Type B pancreatic cell (in vitro differentiated cells): Measurements from ENCODE around the gene PRMT3. TPM values are rescaled to one million over a fixed set of nuclear protein-coding genes. Genes with fewer than 3 reads are reported as not detected.

Source experiments
- DNase-seq: peaks from one replicate; pipeline ENCODE4 v3.0.0; 2021; ENCODE audit warnings: mixed read lengths; ENCODE audit not compliant: unreplicated experiment; ENCODE audit errors: extremely low spot score
- H3K27ac Mint-ChIP-seq: 2 replicates; pipeline ENCODE4 v1.8.0; 2021; ENCODE audit warnings: mild to moderate bottlenecking, mixed read lengths
- H3K27me3 Mint-ChIP-seq: 2 replicates; pipeline ENCODE4 v1.8.0; 2021; ENCODE audit warnings: mixed read lengths
- H3K36me3 Mint-ChIP-seq: 2 replicates; pipeline ENCODE4 v1.8.0; 2021; ENCODE audit warnings: mixed read lengths
- H3K4me1 Mint-ChIP-seq: one replicate; pipeline ENCODE4 v1.8.0; 2021; ENCODE audit warnings: mixed read lengths; ENCODE audit not compliant: unreplicated experiment
- H3K4me3 Mint-ChIP-seq: 2 replicates; pipeline ENCODE4 v1.8.0; 2021; ENCODE audit warnings: mild to moderate bottlenecking, mixed read lengths
- H3K9me3 Mint-ChIP-seq: 2 replicates; pipeline ENCODE4 v1.8.0; 2021; ENCODE audit warnings: mixed read lengths
- total RNA-seq: library from RNA; stranded (reverse); gene quantifications from 2 replicates; pipeline ENCODE4 v1.2.1, GENCODE V29; 2021; ENCODE audit warnings: low replicate concordance
- TF ChIP-seq, protein P1 (sequence below): fragments of 200-600 bp; sonication (generic); conservative IDR thresholded peaks from 2 replicates; pipeline ENCODE4 v1.5.0; 2021; ENCODE audit warnings: antibody characterized with exemption, mild to moderate bottlenecking

Gene PRMT3
- total RNA-seq, 1 donor from 2014 or later, result 15.4 TPM

DNA sequence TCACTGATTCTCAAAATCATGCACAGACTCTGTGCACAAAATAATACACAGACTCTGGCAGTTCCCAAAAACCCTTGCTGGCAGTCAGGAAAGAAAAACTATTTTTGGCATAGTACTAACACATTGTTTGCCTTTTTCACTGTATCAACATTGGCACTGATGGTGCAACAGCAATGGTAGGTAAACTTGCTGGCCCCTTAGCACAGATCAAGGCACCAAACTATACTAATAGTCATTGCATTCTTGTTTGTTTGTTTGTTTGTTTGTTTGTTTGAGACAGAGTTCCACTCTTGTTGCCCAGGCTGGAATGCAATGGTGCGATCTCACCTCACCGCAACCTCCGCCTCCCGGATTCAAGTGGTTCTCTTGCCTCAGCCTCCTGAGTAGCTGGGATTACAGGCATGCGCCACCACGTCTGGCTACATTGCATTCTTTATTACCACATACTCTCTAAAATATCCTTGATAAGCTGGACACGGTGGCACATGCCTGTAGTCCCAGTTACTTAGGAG, 130.9 kb downstream of the PRMT3 start:
- Mint-ChIP-seq H3K4me3 (no peak overlapping the region), H3K9me3 (no peaks in the 10 kb centered on the region), H3K27me3 (peaks cover 10% of the 10 kb centered on the region), H3K27ac (no peak overlapping the region), H3K4me1 (no peaks in the 10 kb centered on the region), H3K36me3 (no peaks in the 10 kb centered on the region)
- TF ChIP-seq, protein P1, sequence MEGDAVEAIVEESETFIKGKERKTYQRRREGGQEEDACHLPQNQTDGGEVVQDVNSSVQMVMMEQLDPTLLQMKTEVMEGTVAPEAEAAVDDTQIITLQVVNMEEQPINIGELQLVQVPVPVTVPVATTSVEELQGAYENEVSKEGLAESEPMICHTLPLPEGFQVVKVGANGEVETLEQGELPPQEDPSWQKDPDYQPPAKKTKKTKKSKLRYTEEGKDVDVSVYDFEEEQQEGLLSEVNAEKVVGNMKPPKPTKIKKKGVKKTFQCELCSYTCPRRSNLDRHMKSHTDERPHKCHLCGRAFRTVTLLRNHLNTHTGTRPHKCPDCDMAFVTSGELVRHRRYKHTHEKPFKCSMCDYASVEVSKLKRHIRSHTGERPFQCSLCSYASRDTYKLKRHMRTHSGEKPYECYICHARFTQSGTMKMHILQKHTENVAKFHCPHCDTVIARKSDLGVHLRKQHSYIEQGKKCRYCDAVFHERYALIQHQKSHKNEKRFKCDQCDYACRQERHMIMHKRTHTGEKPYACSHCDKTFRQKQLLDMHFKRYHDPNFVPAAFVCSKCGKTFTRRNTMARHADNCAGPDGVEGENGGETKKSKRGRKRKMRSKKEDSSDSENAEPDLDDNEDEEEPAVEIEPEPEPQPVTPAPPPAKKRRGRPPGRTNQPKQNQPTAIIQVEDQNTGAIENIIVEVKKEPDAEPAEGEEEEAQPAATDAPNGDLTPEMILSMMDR, result no peak
- DNase-seq, result no peak

DNA sequence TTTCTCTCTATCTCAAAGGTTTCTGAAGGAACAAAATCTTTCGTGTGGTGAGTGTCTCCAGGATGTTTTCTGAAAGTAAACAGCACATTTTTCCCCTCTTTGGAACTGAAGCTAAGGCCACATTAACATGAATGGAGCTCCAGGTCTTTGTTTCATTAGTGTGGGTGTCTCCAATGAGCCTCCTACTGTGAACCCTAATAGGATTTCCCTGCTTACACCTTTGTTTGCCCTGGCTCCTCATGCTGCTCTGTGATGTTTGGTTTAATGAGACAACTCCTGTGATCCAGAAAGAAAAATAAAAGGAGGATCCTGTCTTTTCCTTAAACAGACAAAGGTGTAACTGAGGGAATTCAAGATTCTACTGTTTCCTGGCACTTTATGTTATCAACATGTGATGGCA, 135.0 kb downstream of the PRMT3 start:
- Mint-ChIP-seq H3K4me3 (no peak overlapping the region), H3K36me3 (no peaks in the 10 kb centered on the region), H3K4me1 (no peaks in the 10 kb centered on the region), H3K27me3 (peaks cover 4% of the 10 kb centered on the region), H3K9me3 (no peaks in the 10 kb centered on the region), H3K27ac (no peak overlapping the region)
- DNase-seq, result no peak
- TF ChIP-seq, protein P1, result no peak

DNA sequence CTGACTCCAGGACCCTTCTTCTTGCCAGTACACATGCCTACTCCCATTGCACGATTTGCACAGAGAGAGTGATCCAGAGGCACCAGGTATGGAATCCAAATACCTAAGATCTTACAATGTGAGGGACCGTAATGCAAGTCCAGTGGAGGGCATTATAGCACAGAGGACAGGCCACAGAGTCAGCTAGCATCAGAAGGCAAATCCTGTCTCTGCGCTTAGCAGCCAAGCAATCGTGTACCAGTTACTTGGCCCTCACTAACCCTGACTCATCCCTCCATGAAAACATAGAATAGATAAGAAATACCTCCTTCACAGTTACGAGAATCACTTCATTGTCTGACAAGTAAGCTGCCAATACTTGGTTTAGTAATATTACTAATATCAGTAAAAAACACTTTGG, 142.2 kb downstream of the PRMT3 start:
- Mint-ChIP-seq H3K4me3 (no peak overlapping the region), H3K4me1 (no peaks in the 10 kb centered on the region), H3K36me3 (no peaks in the 10 kb centered on the region), H3K9me3 (no peaks in the 10 kb centered on the region), H3K27me3 (peaks cover 4% of the 10 kb centered on the region), H3K27ac (no peak overlapping the region)
- TF ChIP-seq, protein P1, result no peak
- no peak for DNase-seq

DNA sequence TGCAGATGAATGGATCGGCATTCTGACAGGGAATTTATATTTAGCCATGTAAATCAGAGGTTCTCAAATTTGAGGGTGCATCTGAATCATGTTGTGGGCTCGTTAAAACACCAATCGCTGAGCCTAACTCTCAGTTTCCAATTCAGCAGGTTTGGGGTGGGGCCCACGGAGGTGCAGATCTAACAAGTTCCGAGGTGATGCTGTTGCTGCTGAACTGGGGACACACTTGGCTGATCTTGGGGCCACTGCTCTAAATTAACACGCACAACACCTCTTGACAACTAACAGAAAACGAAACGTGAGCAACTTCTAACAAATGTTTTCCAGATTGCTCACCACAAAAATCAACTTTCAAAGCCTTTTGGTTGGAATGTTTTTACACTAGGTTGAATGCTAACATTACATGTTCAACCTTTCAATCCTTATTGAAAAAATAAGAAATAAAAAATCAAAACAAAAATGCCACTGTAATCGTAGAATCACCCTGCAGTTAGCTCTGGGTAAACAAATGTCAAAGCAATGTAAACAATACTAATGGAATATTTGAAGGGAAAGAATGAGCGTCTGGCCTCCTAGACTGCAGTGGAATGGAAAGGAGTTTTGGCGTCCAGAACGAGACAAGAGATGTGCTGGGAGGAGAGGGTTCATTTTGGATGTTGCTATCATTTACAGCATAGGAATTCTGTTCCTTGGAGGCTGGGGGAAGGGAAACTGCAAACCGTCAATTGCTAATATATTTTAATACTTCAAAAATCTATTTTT, 143.6 kb downstream of the PRMT3 start:
- Mint-ChIP-seq H3K4me3 (no peak overlapping the region), H3K9me3 (no peaks in the 10 kb centered on the region), H3K27me3 (peaks cover 4% of the 10 kb centered on the region), H3K27ac (no peak overlapping the region), H3K36me3 (no peaks in the 10 kb centered on the region), H3K4me1 (no peaks in the 10 kb centered on the region)
- TF ChIP-seq, protein P1, result no peak
- DNase-seq, result no peak

DNA sequence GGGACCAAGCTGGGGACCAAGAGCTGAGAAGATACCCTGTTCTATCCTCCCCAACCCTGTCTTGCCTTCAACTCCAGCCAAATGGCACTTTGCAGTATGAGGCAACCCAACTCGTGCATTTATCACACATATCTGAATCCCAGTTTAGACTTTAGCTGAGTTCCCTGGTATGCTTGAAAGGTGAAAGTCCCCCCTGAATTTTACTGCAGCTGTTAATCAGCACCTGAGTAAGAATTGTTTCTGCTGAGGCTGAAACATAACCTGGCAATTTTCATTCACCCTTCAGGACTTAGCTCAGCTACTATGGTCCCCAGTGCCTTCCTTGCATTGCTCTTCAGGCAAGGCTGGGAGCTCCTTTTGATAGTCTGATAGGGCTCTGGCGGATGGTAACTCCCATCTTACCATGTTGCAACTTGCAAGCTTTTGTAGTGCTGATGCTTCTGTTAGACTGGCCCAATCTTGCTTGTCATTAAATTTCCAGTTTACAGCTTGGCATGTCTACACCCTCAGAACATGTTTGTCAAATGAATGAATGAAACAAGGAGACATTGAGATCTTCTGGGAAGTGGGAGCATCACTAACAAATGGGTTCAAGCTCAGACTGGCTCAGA, 147.9 kb downstream of the PRMT3 start:
- Mint-ChIP-seq H3K36me3 (no peaks in the 10 kb centered on the region), H3K4me1 (no peaks in the 10 kb centered on the region), H3K4me3 (no peak overlapping the region), H3K9me3 (no peaks in the 10 kb centered on the region), H3K27ac (no peak overlapping the region), H3K27me3 (peaks cover 4% of the 10 kb centered on the region)
- TF ChIP-seq, protein P1, result no peak
- no peak for DNase-seq
